GM23338 (cell line): ENCODE data around the gene RTN4RL1. TPM values are rescaled to one million over a fixed set of nuclear protein-coding genes. Genes with fewer than 3 reads are reported as not detected.

ENCODE experiments used
- ATAC-seq: fragments of 200-7000 bp; cut with Tn5 transposase; 3 replicates; pipeline ENCODE4 v1.9.1; 2020
- DNase-seq: peaks from one replicate; pipeline ENCODE4 v3.0.0-alpha.2; 2015; ENCODE audit warnings: low spot score
- H2AFZ ChIP-seq: fragments of 200-600 bp; sonication (generic); 2 replicates; pipeline ENCODE4 v1.8.0; 2016; ENCODE audit warnings: antibody characterized with exemption, mild to moderate bottlenecking, moderate library complexity
- H3F3A ChIP-seq: fragments of 200-600 bp; sonication (generic); replicated peaks from 2 replicates; pipeline ENCODE4 v1.8.0; 2017; ENCODE audit warnings: antibody characterized with exemption, mixed run types, low read depth
- H3K27ac ChIP-seq: fragments of 200-600 bp; sonication (generic); 2 replicates; pipeline ENCODE4 v1.6.1; 2016; ENCODE audit warnings: low read depth
- H3K27me3 ChIP-seq: fragments of 200-600 bp; sonication (generic); 2 replicates; pipeline ENCODE4 v1.8.0; 2016; ENCODE audit warnings: mild to moderate bottlenecking, mixed run types, moderate library complexity; ENCODE audit not compliant: insufficient read depth
- H3K36me3 ChIP-seq: fragments of 200-600 bp; sonication (generic); 2 replicates; pipeline ENCODE4 v1.8.0; 2016; ENCODE audit warnings: mild to moderate bottlenecking; ENCODE audit not compliant: insufficient read depth
- H3K4me1 ChIP-seq: fragments of 200-600 bp; sonication (generic); 2 replicates; pipeline ENCODE4 v1.8.0; 2016; ENCODE audit warnings: mild to moderate bottlenecking, moderate library complexity; ENCODE audit not compliant: insufficient read depth
- H3K4me2 ChIP-seq: fragments of 200-600 bp; sonication (generic); 2 replicates; pipeline ENCODE4 v1.7.1; 2017; ENCODE audit warnings: mixed run types
- H3K4me3 ChIP-seq: fragments of 200-600 bp; sonication (generic); 2 replicates; pipeline ENCODE4 v1.6.1; 2016; ENCODE audit warnings: mixed run types
- H3K79me2 ChIP-seq: fragments of 200-600 bp; sonication (generic); replicated peaks from 2 replicates; pipeline ENCODE4 v1.8.0; 2017; ENCODE audit warnings: mild to moderate bottlenecking; ENCODE audit not compliant: insufficient read depth
- H3K9me2 ChIP-seq: fragments of 200-600 bp; sonication (generic); 2 replicates; pipeline ENCODE4 v1.8.0; 2017; ENCODE audit not compliant: insufficient read depth
- H4K20me1 ChIP-seq: fragments of 200-600 bp; sonication (generic); replicated peaks from 2 replicates; pipeline ENCODE4 v1.8.0; 2017; ENCODE audit warnings: mild to moderate bottlenecking; ENCODE audit not compliant: insufficient read depth
- H3K27ac Mint-ChIP-seq: 2 replicates; pipeline ENCODE4 v1.8.0; 2020; ENCODE audit warnings: inconsistent platforms, mild to moderate bottlenecking, moderate library complexity, mixed read lengths
- H3K27me3 Mint-ChIP-seq: 3 replicates; pipeline ENCODE4 v1.8.0; 2022; ENCODE audit warnings: low read depth, mild to moderate bottlenecking, moderate library complexity, mixed read lengths, inconsistent platforms; ENCODE audit not compliant: insufficient read depth, poor library complexity
- H3K36me3 Mint-ChIP-seq: 3 replicates; pipeline ENCODE4 v1.8.0; 2021; ENCODE audit warnings: low read depth, mild to moderate bottlenecking, inconsistent platforms, moderate library complexity, mixed read lengths
- H3K4me1 Mint-ChIP-seq: 3 replicates; pipeline ENCODE4 v1.8.0; 2020; ENCODE audit warnings: mild to moderate bottlenecking, inconsistent platforms, mixed read lengths
- H3K4me3 Mint-ChIP-seq: 3 replicates; pipeline ENCODE4 v1.8.0; 2021; ENCODE audit warnings: moderate library complexity, mild to moderate bottlenecking, inconsistent platforms, mixed read lengths
- H3K9me3 Mint-ChIP-seq: 3 replicates; pipeline ENCODE4 v1.8.0; 2020; ENCODE audit warnings: moderate library complexity, mild to moderate bottlenecking, inconsistent platforms, mixed read lengths
- CREB1 ChIP-seq: fragments of 250-450 bp; sonication (Bioruptor Pico); IDR thresholded peaks from 2 replicates; pipeline ENCODE4 v1.5.0; 2020; ENCODE audit warnings: low read depth, mild to moderate bottlenecking, moderate library complexity
- EZH2phosphoT487 ChIP-seq: fragments of 200-600 bp; sonication (generic); IDR thresholded peaks from one replicate; pipeline ENCODE4 v1.8.1; 2018; ENCODE audit warnings: antibody characterized with exemption; ENCODE audit not compliant: unreplicated experiment
- JUNB ChIP-seq: IDR thresholded peaks from one replicate; pipeline ENCODE4 v1.6.1; 2016; ENCODE audit warnings: antibody characterized with exemption; ENCODE audit not compliant: unreplicated experiment
- NANOG ChIP-seq: IDR thresholded peaks from 2 replicates; pipeline ENCODE4 v1.6.1; 2016; ENCODE audit warnings: antibody characterized with exemption, borderline replicate concordance
- POLR2AphosphoS5 ChIP-seq: IDR thresholded peaks from 2 replicates; pipeline ENCODE4 v1.6.1; 2016; ENCODE audit warnings: antibody characterized with exemption, low read depth
- STAT1 ChIP-seq: IDR thresholded peaks from one replicate; pipeline ENCODE4 v1.6.1; 2016; ENCODE audit warnings: antibody characterized with exemption; ENCODE audit not compliant: unreplicated experiment
- ZNF114 ChIP-seq: fragments of 250-450 bp; sonication (Bioruptor Pico); IDR thresholded peaks from 2 replicates; pipeline ENCODE4 v1.5.0; 2020; ENCODE audit warnings: mild to moderate bottlenecking, moderate library complexity
- ZNF331 ChIP-seq: fragments of 250-450 bp; sonication (Bioruptor Pico); IDR thresholded peaks from 2 replicates; pipeline ENCODE4 v1.5.0; 2020; ENCODE audit warnings: low read depth, mild to moderate bottlenecking, moderate library complexity
- ZNF462 ChIP-seq: fragments of 250-450 bp; sonication (Bioruptor Pico); IDR thresholded peaks from 2 replicates; pipeline ENCODE4 v1.5.0; 2020; ENCODE audit warnings: mild to moderate bottlenecking, moderate library complexity
- polyA plus RNA-seq: library from polyadenylated mRNA; unstranded; fragments of >200 nt; fragmentation: Nextera tagmentation; extraction: Ambion mirVana; gene quantifications from 2 replicates; pipeline ENCODE4 v1.2.1, GENCODE V29; 2016
- total RNA-seq: library from RNA; depleted of rRNA; stranded (reverse); fragments of >200 nt; shearing (Covaris generic); gene quantifications from 2 replicates; pipeline ENCODE4 v1.2.3, GENCODE V29; 2014
- TF ChIP-seq, protein P1 (sequence below): IDR thresholded peaks from one replicate; pipeline ENCODE4 v1.6.1; 2018; ENCODE audit warnings: antibody characterized with exemption; ENCODE audit not compliant: unreplicated experiment
- TF ChIP-seq, protein P2 (sequence below): IDR thresholded peaks from 2 replicates; pipeline ENCODE4 v1.6.1; 2016; ENCODE audit warnings: antibody characterized with exemption

RTN4RL1 gene
- total and polyA plus RNA-seq, 2 experiments from 2014 or later, result 0.17 TPM; not detected in 1

DNA sequence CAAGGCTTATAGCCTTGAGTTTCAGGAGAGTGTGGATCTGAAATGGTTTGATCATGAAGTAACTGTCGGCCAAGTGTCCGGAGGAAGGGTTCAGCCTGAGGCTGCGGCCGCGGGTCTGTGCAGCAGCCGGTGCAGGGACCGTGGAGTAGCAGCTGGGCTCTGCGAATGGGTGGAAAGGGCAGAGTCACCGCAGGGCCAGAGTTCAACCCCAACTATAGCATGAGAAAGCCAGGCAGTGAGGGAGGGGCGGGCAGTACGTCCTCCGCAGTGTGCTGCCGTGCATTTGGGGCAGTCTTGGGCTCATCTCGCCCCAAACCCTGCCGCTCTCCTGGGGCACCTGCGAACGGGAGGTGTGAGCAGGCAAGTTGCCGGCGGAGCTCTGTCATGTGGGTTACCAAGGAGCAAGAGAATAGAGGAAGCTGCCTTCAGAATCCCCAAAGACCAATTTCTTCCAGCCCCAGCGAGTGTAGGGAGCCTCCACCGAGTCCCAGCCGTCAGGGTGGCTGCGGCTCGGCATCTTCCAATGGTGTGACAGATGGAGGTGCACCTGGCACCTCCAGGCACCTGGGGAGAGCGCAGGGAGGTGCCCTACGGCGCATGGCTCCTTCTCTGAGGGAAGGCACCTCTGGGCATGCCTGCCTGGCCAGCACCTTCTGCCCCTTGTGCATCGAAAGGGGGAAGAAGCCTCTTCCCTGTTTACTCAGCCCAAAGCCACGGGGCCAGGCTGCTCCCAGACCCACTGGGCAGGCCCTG lies 108.0 kb downstream of the RTN4RL1 start:
- Histone ChIP-seq H3K27me3 (peaks cover 14% of the 10 kb centered on the region; the same call in 1 of the 2 replicates), H3K79me2 (no peaks in the 10 kb centered on the region), H2AFZ (no peak overlapping the region), H3F3A (no peaks in the 10 kb centered on the region), H3K36me3 (no peaks in the 10 kb centered on the region), H3K27ac (no peak overlapping the region), H3K4me1 (no peaks in the 10 kb centered on the region), H3K4me3 (no peak overlapping the region), H3K9me2 (no peaks in the 10 kb centered on the region), H4K20me1 (0 out of 2 replicates have a peak, but pooled peaks cover 4% of the 10 kb centered on the region), H3K4me2 (no peak overlapping the region)
- DNase-seq (no peak), ATAC-seq (no peak; the same call in 2 of the 3 replicates)
- Mint-ChIP-seq H3K27ac (no peak overlapping the region), H3K4me3 (no peak overlapping the region), H3K9me3 (no peaks in the 10 kb centered on the region), H3K27me3 (peaks cover 26% of the 10 kb centered on the region), H3K36me3 (no peaks in the 10 kb centered on the region), H3K4me1 (peaks cover 4% of the 10 kb centered on the region; the same call in 2 of the 3 replicates)
- TF ChIP-seq JUNB (no peak), NANOG (no peak), POLR2AphosphoS5 (no peak), ZNF462 (CRISPR knock-in tag) (no peak), ZNF331 (no peak), EZH2phosphoT487 (no peak), STAT1 (no peak), ZNF114 (no peak), CREB1 (CRISPR knock-in tag) (no peak)
- TF ChIP-seq, protein P1, sequence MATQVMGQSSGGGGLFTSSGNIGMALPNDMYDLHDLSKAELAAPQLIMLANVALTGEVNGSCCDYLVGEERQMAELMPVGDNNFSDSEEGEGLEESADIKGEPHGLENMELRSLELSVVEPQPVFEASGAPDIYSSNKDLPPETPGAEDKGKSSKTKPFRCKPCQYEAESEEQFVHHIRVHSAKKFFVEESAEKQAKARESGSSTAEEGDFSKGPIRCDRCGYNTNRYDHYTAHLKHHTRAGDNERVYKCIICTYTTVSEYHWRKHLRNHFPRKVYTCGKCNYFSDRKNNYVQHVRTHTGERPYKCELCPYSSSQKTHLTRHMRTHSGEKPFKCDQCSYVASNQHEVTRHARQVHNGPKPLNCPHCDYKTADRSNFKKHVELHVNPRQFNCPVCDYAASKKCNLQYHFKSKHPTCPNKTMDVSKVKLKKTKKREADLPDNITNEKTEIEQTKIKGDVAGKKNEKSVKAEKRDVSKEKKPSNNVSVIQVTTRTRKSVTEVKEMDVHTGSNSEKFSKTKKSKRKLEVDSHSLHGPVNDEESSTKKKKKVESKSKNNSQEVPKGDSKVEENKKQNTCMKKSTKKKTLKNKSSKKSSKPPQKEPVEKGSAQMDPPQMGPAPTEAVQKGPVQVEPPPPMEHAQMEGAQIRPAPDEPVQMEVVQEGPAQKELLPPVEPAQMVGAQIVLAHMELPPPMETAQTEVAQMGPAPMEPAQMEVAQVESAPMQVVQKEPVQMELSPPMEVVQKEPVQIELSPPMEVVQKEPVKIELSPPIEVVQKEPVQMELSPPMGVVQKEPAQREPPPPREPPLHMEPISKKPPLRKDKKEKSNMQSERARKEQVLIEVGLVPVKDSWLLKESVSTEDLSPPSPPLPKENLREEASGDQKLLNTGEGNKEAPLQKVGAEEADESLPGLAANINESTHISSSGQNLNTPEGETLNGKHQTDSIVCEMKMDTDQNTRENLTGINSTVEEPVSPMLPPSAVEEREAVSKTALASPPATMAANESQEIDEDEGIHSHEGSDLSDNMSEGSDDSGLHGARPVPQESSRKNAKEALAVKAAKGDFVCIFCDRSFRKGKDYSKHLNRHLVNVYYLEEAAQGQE, result no peak
- TF ChIP-seq, protein P2, sequence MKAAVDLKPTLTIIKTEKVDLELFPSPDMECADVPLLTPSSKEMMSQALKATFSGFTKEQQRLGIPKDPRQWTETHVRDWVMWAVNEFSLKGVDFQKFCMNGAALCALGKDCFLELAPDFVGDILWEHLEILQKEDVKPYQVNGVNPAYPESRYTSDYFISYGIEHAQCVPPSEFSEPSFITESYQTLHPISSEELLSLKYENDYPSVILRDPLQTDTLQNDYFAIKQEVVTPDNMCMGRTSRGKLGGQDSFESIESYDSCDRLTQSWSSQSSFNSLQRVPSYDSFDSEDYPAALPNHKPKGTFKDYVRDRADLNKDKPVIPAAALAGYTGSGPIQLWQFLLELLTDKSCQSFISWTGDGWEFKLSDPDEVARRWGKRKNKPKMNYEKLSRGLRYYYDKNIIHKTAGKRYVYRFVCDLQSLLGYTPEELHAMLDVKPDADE, result no peak
